Mammary epithelial cell (primary cell): ENCODE measurements around the gene PPP1R3F.

Experiments
- CTCF ChIP-seq, 2 donors: IDR thresholded peaks in 1 of 2; conservative IDR thresholded peaks in 1 of 2; 2 replicates each; pipeline ENCODE4 v1.5.1; 2011 to 2012; ENCODE audit warnings: inconsistent platforms in 2 of 2, low read length in 2 of 2, mild to moderate bottlenecking in 2 of 2, control low read depth in 1 of 2, low read depth in 1 of 2; ENCODE audit not compliant: insufficient read depth in 1 of 2; ENCODE audit errors: extremely low read depth in 1 of 2
- EZH2 ChIP-seq: IDR thresholded peaks from 2 replicates; pipeline ENCODE4 v1.6.1; 2012; ENCODE audit warnings: low read length, inconsistent platforms, borderline replicate concordance

GRCh38 chrX:49243166-49243565, 26.4 kb upstream of the PPP1R3F start:
- TF ChIP-seq EZH2 (no peak), CTCF (conservative IDR thresholded peaks at IDR 0.05 in 1 of 2, IDR thresholded peaks at IDR 0.05 in 1 of 2; ENCODE audit: extremely low read depth in 1 of 2, insufficient read depth in 1 of 2, low read depth in 1 of 2, low read length in 2 of 2) (no peak)
